22Rv1 (cell line): ENCODE data around the gene COPG1.

ENCODE experiments used
- CTCF ChIP-seq: fragments of 450-650 bp; IDR thresholded peaks from 2 replicates; pipeline ENCODE4 v1.5.1; 2017; ENCODE audit warnings: mild to moderate bottlenecking
- ZFX ChIP-seq: fragments of 450-650 bp; IDR thresholded peaks from 2 replicates; pipeline ENCODE4 v1.6.1; 2017; ENCODE audit warnings: antibody characterized with exemption, borderline replicate concordance

GRCh38 chr3:129277829-129278271, 28.4 kb downstream of the COPG1 start:
- no peak for TF ChIP-seq CTCF
- TF ChIP-seq ZFX, result no peak
